OCI-M1 (cell line): Measurements from ENCODE around the gene PLCXD1.
"Not testable (repeated sequence)": the region's sequence is repeated elsewhere in the genome, so short reads cannot be mapped to it uniquely, and the experiment has no call there.

Experiments
- DNase-seq: peaks from one replicate; lab custom pipeline; 2025; lab: John Stamatoyannopoulos, UW

PLCXD1 gene

DNA sequence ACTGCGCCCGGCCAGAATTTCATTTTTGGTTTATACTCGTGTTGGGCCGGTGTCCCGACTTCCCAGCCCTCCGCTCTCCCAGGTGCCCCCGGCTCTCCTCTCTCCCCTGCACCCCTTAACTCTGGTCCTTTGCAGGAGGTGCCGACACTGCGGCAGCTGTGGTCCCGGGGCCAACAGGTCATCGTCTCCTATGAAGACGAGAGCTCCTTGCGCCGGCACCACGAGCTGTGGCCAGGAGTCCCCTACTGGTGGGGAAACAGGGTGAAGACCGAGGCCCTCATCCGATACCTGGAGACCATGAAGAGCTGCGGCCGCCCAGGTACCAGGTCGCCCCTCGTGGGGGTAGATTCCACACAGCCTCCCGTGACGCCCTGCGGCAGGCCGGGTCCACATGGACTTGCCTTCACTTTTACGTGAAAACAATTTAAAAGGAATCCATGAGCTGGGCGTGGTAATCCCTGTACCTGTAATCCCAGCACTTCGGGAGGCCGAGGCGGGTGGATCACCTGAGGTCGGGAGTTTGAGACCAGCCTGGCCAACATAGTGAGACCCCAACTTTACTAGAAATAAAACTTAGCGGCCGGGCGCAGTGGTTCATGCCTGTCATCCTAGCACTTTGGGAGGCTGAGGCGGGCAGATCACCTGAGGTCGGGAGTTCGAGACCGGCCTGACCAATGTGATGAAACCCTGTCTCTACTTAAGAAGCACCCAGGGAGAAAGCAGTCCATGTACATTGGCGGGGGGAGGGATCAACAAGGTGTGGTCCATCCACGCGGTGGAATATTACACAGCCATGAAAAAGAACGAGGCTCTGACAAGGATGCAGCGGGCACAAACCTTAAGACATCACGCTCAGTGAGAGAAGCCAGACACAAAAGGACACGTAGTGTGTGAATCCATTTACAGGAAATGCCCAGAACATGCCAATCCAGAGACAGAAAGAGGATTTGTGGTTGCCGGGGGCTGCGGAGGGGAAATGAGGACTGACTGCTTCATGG lies 12.0 kb downstream of the PLCXD1 start:
- no peak for DNase-seq

GRCh38 chrX:295136-295535 lies 14.0 kb downstream of the PLCXD1 start:
- no peak for DNase-seq

DNA sequence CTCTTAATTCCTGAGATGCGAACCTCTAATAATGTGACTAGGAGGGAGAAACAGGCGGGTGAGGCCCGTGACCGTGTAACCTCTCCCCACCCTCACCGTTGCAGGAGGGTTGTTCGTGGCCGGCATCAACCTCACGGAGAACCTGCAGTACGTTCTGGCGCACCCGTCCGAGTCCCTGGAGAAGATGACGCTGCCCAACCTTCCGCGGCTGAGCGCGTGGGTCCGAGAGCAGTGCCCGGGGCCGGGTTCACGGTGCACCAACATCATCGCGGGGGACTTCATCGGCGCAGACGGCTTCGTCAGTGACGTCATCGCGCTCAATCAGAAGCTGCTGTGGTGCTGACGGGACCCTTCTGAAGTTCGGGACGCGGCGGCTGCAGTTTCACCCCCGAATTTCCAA lies 17.8 kb downstream of the PLCXD1 start:
- no peak for DNase-seq

DNA sequence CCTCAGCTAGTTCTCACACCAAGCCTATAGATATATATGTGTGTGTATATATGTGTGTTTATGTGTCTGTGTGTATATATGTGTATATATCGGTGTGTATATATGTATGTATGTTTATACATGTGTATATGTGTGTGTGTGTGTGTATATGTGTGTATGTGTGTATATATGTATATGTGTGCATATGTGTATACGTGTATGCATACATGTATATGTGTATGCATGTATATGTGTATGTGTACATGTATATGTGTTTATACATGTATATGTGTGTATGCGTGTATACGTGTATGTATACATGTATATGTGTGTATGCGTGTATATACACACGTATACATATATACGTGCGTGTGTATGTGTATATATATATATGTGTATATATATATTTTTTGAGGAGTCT lies 19.2 kb downstream of the PLCXD1 start:
- no peak for DNase-seq

DNA sequence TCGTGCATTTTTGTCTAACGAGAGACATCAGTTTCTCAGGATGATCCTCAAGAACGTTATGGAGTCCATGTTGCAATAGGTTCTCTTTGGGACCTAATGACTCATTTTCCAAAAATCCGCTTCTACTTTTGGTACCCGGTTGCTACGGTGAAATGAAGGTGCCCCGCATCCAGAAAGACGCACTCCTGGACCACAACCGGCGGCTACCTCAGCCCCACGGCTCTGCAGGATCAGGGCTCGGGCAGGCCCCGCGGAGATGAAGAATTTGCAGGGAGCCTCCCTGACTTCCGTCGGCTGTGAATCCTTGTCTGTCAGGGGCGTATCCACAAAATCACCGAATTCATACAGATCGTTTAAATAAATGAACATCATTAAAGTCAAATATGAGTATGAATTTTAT lies 21.8 kb downstream of the PLCXD1 start:
- no peak for DNase-seq

DNA sequence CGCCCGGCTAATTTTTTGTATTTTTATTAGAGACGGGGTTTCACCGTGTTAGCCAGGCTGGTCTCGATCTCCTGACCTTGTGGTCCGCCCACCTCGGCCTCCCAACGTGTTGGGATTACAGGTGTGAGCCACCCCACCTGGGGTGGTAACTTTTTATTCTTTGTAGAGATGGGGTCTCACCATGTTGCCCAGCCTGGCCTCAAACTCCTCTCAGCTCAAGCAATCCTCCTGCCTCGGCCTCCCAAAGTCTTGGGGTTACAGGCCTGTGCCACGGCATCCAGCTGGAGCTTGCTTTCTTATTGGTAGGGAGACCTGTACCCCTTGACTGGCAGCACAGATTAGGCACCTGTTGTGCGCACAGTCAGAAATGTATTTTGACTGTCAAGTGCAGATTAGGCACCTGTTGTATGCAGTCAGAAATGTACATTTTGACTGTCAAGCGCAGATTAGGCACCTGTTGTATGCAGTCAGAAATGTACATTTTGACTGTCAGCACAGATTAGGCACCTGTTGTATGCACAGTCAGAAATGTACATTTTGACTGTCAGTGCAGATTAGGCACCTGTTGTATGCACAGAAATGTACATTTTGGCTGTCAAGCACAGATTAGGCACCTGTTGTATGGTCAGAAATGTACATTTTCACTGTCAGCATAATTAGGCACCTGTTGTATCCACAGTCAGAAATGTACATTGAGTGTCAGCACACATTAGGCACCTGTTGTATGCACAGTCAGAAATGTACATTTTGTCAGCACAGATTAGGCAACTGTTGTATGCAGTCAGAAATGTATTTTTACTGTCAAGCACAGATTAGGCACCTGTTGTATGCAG lies 24.8 kb downstream of the PLCXD1 start:
- DNase-seq: not testable (repeated sequence)

GRCh38 chrX:306614-307251 lies 25.6 kb downstream of the PLCXD1 start:
- DNase-seq: not testable (repeated sequence)

DNA sequence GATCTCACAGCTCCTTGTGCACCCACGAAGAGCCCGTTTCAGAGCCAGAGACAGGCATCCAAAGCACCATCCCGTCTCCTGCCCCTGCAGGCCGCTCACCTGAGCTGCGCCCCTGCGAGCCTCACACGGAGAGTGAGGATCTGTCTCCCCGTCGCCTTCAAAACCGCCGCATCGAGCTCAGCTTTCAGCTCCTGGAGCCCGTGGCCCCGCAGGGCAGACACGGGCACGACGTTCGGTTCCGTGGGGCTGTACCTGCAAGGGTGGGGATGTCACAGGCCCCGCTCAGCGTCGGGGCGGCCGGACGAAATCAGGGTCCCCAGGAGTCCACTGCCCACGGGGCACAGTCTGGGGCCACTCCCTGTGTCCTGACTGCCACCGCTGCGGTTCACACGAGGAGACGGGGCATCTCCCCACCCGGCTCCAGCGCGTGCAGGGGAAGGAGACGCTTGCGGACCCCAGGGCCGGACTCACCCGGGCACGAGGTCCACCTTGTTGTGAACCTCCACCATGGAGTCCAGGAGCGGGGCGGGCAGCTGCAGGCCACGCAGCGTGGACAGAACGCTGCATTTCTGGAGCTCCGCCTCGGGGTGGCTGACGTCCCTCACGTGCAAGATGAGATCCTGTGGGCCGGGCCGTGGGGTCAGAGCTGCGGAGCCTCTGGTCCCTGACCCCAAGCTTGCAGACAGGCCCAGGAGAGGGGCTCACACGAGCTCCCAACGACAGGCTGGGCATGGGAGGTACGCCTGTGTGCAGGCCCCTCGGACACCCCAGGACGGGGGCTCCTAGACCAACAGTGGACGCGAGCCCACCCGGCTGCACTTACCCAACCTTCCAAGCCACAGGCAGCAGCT lies 26.3 kb downstream of the PLCXD1 start:
- no peak for DNase-seq

- DNase-seq: no peak
These were observed 27.8 kb downstream of the PLCXD1 start for GRCh38 chrX:308821-309520.

- no peak for DNase-seq
These were observed 29.5 kb downstream of the PLCXD1 start for GRCh38 chrX:310621-311155.

DNA sequence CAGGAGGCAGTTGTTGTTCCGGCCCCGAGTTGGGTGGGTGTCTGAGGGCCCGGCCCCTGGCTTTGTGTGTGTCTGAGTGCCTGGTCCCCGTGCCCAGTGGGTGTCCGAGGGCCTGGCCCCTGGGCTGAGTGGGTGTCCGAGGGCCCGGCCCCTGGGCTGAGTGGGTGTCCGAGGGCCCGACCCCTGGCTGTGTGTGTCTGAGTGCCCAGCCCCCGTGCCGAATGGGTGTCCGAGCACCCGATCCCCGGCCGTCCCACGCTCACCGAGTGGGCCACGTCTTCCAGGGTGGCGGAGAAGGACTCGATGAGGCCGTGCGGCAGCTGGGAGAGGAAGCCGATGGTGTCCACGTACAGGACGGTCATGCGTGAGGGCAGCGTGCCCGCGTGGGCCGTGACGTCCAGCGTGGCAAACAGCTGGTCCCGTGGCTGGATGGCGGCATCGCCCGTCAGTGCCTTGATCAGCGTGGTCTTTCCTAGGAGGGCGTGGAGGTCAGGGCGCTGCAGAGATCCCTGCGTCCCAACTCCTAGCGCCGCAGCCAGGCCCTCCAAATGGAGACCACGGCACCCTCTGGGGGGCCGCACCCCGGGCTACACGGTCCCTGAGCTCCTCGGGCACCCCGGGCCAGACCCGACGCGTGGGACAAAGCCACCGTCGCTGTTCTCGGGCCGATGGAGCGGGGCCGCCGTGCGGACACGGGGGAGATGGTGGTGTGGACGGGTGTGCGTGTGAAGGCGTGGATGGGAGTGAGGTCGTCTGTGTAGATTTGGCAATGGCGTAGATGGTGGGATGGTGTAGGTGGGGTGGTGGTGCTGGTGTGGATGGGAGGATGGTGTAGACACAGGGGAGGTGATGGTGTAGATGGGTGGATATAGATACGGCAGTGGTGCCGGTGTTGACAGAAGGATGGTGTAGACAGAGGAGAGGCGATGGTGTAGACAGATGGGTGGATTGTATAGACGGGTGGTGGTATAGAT lies 30.3 kb downstream of the PLCXD1 start:
- DNase-seq: no peak

DNA sequence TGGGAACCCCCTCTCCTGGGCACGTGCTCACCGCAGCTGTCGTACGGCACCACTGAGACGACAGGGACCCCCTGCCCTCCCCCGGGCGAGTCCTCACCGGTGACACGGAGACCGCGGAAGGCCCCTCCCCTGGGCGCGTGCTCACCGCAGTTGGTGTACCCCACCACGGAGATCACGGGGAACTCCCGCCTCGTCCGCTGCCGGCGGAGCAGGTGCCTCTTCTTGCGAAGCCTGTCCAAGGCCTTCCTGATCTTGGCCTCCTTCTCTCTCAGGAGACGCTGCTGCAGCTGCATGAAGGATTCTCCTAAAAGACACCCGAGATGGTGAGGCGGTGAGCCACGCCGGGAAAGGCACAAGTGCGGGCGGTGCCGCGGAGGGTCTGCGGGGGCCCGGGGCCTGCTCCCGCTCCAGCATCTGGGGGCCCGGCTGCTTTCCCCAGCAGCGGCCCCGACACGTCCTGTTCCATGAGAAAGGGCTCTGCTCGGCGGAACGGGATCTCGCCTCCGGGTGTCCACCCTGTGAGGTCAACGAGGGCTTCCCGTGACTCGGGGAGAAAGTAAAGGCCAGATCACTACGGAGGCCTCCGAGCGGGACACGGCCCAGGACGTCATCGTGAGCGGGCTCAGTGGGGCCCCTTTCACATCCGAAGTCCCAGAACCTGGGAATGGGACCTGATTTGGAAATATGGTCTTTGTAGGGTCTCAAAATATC lies 31.6 kb downstream of the PLCXD1 start:
- DNase-seq: no peak

- no peak for DNase-seq
These were observed 32.4 kb downstream of the PLCXD1 start for GRCh38 chrX:313546-313945.

DNA sequence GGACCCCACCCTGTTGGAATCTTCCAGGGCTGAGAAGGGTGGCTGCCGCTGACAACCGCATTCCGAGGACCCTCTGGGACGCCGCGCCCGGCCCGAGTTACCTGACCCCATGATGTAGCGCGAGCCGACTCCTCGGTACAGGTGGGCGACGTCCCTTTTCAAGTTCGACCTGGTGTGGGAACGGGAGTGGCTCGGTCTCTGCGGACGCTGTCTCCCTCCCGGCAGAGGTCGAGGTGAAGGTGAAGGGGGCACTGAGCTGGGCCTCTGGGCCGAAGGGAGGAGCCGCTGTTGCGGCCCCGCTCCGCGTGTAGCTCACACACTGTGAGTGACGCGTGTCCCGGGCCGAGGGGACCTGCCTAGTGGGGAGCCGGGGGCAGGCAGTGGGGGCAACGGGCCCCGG lies 32.9 kb downstream of the PLCXD1 start:
- DNase-seq: no peak

DNA sequence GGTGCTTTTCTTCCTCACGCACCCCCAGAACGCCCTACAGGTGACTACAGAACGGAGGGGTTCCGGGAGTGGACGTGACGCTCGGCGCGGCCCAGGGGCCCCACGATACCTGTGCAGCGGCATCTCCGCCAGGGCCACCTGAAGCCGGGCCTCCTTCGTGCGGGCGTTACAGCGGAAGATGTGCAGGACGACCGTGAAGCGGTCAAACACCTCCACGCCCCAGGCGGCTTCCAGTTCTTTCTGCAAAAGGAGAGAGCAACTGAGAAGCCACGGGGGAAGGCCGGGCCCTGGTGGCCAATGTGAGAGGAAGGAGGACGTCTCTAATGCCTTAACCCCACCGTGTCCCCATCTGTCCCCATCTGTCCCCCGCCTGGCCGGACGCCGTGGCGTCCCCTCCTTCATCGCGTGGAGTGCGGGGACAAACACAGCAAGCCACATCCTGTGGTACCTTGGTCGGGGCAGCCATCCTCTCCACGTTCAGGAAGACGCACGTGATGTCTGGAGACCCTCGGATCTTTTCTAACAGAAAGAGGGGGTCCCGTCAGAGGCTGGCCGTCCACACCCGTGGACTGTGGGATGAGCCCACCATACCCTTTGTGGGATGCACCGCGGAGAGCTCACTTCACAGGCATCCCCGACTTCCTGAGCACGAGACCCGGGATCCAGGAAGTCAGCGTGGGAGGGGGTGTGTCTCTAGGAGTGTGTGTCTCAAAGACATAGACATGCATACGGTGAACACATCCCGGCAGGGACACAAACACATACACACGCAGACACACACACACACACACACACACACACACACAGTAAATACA lies 33.8 kb downstream of the PLCXD1 start:
- no peak for DNase-seq

GRCh38 chrX:316351-317325 lies 35.5 kb downstream of the PLCXD1 start:
- no peak for DNase-seq
